Common myeloid progenitor, CD34-positive (primary cell): ENCODE data around the gene TMEM106C.
A peak's percentile ranks its signal among the peaks of the same experiment; 100 is the strongest.

Experiments
- CTCF ChIA-PET: fragments of 350-600 bp; sonication (Branson Sonifier 250); formaldehyde crosslinking; loops from one replicate; lab custom pipeline; 2021; ENCODE audit warnings: antibody characterized with exemption; lab: Charles Lee
- POLR2A ChIA-PET: fragments of 350-600 bp; sonication (Branson Sonifier 250); formaldehyde crosslinking; loops from one replicate; lab custom pipeline; 2021; ENCODE audit warnings: antibody characterized with exemption; lab: Charles Lee
- DNase-seq, 3 donors: peaks; one replicate each; pipeline versions ENCODE4 v3.0.0 to v3.0.0-alpha.2; 2013
- H3K27ac ChIP-seq, 2 experiments: 1 replicate in 1 of 2; 2 replicates in 1 of 2; pipeline ENCODE4 v1.7.0; 2013; ENCODE audit warnings: inconsistent platforms in 2 of 2, low read length in 2 of 2, mild to moderate bottlenecking in 2 of 2, low read depth in 1 of 2, moderate library complexity in 1 of 2; ENCODE audit not compliant: severe bottlenecking in 2 of 2, insufficient read depth in 1 of 2, poor library complexity in 1 of 2
- H3K27me3 ChIP-seq, 5 experiments: replicated peaks in 2 of 5; 1 replicate in 3 of 5; 2 replicates in 2 of 5; pipeline versions ENCODE4 v1.6.1 to v1.7.0; 2013; ENCODE audit warnings: low read length in 4 of 5, mild to moderate bottlenecking in 2 of 5, moderate library complexity in 2 of 5, inconsistent platforms in 1 of 5; ENCODE audit not compliant: insufficient read depth in 5 of 5, control insufficient read depth in 4 of 5
- H3K36me3 ChIP-seq, 4 experiments: 1 replicate in 2 of 4; 2 replicates in 2 of 4; pipeline versions ENCODE4 v1.6.1 to v1.7.0; 2013; ENCODE audit warnings: low read length in 3 of 4, control low read depth in 1 of 4, mild to moderate bottlenecking in 1 of 4; ENCODE audit not compliant: control insufficient read depth in 4 of 4, insufficient read depth in 4 of 4
- H3K4me1 ChIP-seq, 4 experiments: 1 replicate in 3 of 4; 2 replicates in 1 of 4; pipeline versions ENCODE4 v1.6.1 to v1.7.1; 2013; ENCODE audit warnings: low read length in 3 of 4, mild to moderate bottlenecking in 3 of 4, control low read depth in 1 of 4, inconsistent platforms in 1 of 4, moderate library complexity in 1 of 4; ENCODE audit not compliant: control insufficient read depth in 4 of 4, insufficient read depth in 4 of 4; ENCODE audit errors: control extremely low read depth in 1 of 4
- H3K4me3 ChIP-seq, 7 experiments: 1 replicate in 4 of 7; 2 replicates in 3 of 7; pipeline versions ENCODE4 v1.5.1 to v1.7.0; 2013; ENCODE audit warnings: mild to moderate bottlenecking in 7 of 7, low read length in 6 of 7, moderate library complexity in 6 of 7, inconsistent platforms in 2 of 7, low read depth in 2 of 7, control low read depth in 1 of 7; ENCODE audit not compliant: insufficient read depth in 4 of 7, control insufficient read depth in 1 of 7; ENCODE audit errors: extremely low read depth in 1 of 7
- H3K9me3 ChIP-seq, 5 experiments: 1 replicate in 4 of 5; 2 replicates in 1 of 5; pipeline versions ENCODE4 v1.6.1 to v1.7.1; 2013; ENCODE audit warnings: low read length in 4 of 5, mild to moderate bottlenecking in 2 of 5, inconsistent platforms in 1 of 5, low read depth in 1 of 5, moderate library complexity in 1 of 5; ENCODE audit not compliant: control insufficient read depth in 4 of 5, insufficient read depth in 2 of 5; ENCODE audit errors: control extremely low read depth in 1 of 5
- WGBS: methylation state at CpG from one replicate; pipeline ENCODE4 v1.1.5; 2013; ENCODE audit not compliant: insufficient coverage; 5-methylcytosine and 5-hydroxymethylcytosine counted together

TMEM106C gene

DNA sequence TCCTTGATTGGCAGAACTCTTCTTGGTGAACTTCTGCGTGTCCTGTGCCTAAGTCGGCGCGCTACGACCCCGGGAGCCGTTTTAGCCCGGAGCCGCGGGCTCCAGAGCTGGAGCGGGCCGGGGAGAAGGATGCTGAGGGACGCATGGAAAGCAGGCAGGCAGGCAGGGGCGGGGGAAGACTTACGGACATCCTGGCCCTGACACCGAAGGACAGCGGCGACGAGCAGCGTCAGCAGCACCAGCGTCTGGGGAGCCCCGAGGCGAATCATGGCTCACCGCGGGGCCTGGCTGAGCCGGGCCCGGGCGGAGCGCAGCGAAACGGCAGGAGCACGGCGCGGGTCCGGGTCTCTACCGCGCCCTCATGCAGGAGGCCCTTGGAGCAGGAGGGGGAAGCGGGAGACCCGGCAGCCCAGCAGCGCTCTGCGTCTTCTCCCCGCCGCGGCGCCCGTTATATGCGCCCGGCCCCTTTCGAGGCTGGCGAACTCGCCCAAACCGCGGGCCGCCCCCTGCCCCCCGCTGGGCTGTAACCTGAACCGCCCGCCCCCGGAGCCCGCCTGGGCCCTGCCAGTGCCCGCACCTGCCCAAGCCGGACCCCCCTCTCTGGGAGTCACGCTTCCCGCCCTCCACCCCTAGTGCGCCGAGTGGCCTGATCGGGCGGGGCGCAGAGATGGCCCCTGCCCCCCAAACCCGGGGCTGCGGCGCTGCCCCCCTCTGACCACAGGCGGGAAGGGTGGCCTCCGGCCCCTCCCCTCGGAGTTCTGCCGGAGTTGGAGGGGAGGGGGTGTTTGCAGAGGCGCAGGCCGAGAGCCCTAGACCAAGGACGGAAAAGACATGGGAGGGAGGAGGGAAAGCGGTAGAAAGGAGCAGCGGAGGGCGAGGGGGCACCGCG, 40.9 kb downstream of the TMEM106C start, which contains the start of gene COL2A1:
Gene COL2A1, minus strand, starts transcription at position 424 of the 889 bp plus-strand sequence. Its CDS starts 155 bp downstream, at position 269.
- no peak within 1 kb of the TSS for H3K27ac ChIP-seq
- no peaks in the 10 kb centered on the region for H3K9me3 ChIP-seq
- H3K4me3 ChIP-seq, result peak within 1 kb of the TSS; percentile 18 to 68 (median 51)
- peak; percentile 22 to 74 (median 64) for DNase-seq
- POLR2A ChIA-PET, result no interaction called here
- CTCF ChIA-PET, result interaction anchor here (0.8 to 1.4 kb wide), 3 partner anchors 12 to 49 kb away, joined by 3 read pairs; no protein-coding TSS in a partner anchor
- peaks cover 3 to 45% (median 43%) of the 10 kb centered on the region in 4 experiments for H3K4me1 ChIP-seq
- H3K36me3 ChIP-seq, result no peaks in the 10 kb centered on the region
- WGBS, result under 1% methylated on average over 62 of the region's 83 CpGs
- peaks cover 9 to 93% (median 58%) of the 10 kb centered on the region in 5 experiments for H3K27me3 ChIP-seq

DNA sequence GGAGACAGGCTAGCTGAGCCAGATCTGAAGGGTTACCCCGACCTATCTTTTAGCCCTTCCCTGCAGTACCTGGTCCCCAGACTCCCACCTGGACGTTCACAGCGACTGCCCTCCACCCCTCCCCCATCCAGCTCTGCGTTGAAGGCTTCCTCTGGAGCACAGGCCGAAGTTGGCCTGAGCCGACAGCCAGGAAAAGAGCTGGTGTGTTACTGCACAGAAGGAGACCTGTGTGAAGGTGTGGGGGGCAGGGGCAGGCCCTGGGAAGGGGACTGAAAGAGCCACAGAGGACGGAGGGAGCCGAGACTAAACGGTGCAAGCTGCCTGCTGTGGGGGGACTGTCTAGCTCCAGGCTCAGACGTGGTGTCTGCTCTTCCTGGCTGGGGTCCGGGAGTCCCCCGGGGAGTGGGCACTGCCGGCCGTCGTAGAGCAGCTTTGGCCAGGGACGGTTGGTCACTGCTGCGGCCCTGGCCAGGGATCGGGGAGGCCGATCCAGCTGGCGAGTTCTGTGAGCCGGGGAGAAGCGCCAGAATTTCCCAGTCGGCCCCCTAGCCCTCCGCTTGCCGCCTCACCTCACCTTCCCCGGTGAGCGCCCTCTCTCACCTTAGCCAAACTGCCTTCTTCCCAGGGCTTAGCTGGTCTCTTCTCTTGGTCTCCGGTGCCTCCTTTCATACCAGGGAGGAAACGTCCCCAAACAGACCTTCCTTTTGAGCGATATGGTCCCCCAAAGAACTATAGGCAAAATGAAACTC, 41.8 kb downstream of the TMEM106C start:
- ChIA-PET CTCF (interaction anchor here (0.8 to 1.5 kb wide), 5 partner anchors 11 to 41 kb away, joined by 3 read pairs; no protein-coding TSS in a partner anchor), POLR2A (interaction anchor here (0.6 kb wide), 1 partner anchor 10 kb away, joined by 3 read pairs; no protein-coding TSS in a partner anchor)
- Histone ChIP-seq H3K36me3 (no peaks in the 10 kb centered on the region), H3K9me3 (no peaks in the 10 kb centered on the region), H3K27ac (no peak overlapping the region), H3K27me3 (peaks cover 9 to 88% (median 57%) of the 10 kb centered on the region in 5 experiments), H3K4me1 (peaks cover 3 to 45% (median 43%) of the 10 kb centered on the region in 4 experiments), H3K4me3 (peak overlapping the region in 5 of 7 experiments; percentile 42 to 68 (median 61))
- WGBS, result 39% methylated on average over 27 of the region's 30 CpGs
- DNase-seq, result no peak

DNA sequence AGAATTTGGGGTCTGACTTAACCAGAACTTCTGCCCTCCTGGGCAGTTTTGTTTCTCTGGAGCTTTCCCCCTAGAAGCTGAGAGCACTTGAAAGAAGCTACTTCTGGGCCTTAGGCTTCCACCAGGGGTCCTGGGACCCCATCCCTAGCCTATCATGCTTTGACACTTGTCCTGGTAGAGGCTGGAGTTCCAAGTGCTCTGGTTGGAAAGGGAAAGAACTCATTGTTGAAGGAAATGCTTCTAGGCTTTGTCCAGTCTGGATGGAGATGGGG, 42.3 kb downstream of the TMEM106C start:
- ChIA-PET POLR2A (no interaction called here), CTCF (interaction anchor here (0.8 to 1.5 kb wide), 4 partner anchors 11 to 41 kb away, joined by 3 read pairs; no protein-coding TSS in a partner anchor)
- H3K9me3 ChIP-seq, result no peaks in the 10 kb centered on the region
- H3K27ac ChIP-seq, result no peak overlapping the region
- peaks cover 3 to 45% (median 43%) of the 10 kb centered on the region in 4 experiments for H3K4me1 ChIP-seq
- no peaks in the 10 kb centered on the region for H3K36me3 ChIP-seq
- no peak overlapping the region for H3K4me3 ChIP-seq
- no peak for DNase-seq
- peaks cover 9 to 83% (median 54%) of the 10 kb centered on the region in 5 experiments for H3K27me3 ChIP-seq

DNA sequence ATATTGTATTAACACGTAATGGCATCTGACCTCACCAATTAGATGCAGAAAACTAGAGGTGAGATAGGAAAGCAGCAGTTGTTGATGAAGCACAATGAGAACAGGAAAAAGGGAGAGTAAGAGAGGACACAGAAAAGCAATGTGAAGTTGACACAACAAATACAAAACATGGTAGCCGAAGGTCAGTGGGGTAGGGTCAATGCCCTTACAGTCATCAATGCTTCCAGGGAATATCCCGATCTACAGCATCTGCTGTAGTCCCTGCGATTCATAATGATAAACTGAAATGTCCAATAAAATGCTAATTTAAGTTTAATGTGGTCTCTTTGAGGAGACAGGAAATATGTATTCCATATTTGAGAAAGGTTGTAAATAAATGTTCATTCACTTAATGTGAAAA, 43.8 kb downstream of the TMEM106C start:
- no peak overlapping the region for H3K27ac ChIP-seq
- no peaks in the 10 kb centered on the region for H3K9me3 ChIP-seq
- H3K36me3 ChIP-seq, result no peaks in the 10 kb centered on the region
- H3K4me1 ChIP-seq, result peaks cover 3 to 30% (median 29%) of the 10 kb centered on the region in 4 experiments
- POLR2A ChIA-PET, result no interaction called here
- H3K4me3 ChIP-seq, result no peak overlapping the region
- WGBS, result 92% methylated on average over 2 of the region's 4 CpGs
- H3K27me3 ChIP-seq, result peaks cover 9 to 68% (median 47%) of the 10 kb centered on the region in 5 experiments
- no peak for DNase-seq
- CTCF ChIA-PET, result no interaction called here

DNA sequence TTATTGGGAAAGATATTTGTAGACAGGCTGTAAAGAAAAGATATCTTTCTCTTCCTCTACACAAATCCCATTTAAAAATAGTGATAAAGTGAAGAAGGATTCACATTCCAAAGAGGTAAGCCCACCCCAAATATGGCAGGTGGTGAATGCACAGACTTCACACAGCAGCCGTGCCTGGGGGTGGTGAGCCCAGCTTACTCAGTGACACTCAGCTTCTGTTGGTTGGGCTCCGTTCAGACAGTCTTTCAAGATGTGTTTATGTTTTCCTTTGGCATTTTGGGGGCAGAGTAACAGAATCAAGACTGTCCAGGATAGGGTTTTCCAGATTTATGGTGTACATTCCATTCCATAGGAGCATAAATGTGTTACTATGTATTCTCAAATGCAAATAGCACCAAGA, 45.0 kb downstream of the TMEM106C start:
- WGBS, result 89% methylated on average over 2 of the region's 2 CpGs
- Histone ChIP-seq H3K36me3 (no peaks in the 10 kb centered on the region), H3K4me1 (peaks cover 3 to 19% (median 18%) of the 10 kb centered on the region in 4 experiments), H3K27ac (no peak overlapping the region), H3K9me3 (no peaks in the 10 kb centered on the region), H3K27me3 (peaks cover 9 to 56% (median 40%) of the 10 kb centered on the region in 5 experiments), H3K4me3 (no peak overlapping the region)
- no peak for DNase-seq
- ChIA-PET POLR2A (interaction anchor here (0.7 kb wide), 1 partner anchor 176 kb away, joined by 3 read pairs; no protein-coding TSS in a partner anchor), CTCF (no interaction called here)

DNA sequence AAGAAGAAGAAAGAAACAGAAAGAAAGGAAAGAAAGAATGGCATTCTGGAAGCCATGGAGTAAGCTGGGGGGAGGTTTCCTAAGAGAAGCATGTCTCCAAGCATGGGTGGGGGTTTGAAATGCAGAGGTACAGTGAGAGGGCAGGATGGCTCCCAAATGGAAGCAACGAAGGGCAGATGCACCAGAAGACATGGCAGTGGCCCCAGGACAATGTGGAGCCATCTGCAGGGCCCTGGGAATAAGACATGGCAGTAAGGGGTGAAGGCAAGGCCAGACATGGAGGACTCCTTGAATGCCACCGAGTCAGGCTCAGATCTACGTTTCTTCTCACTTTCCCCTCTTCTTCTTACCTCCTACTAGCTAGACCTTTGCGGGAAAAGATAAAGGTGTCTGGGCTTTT, 45.6 kb downstream of the TMEM106C start:
- CTCF ChIA-PET, result no interaction called here
- Histone ChIP-seq H3K27me3 (peaks cover 9 to 50% (median 34%) of the 10 kb centered on the region in 5 experiments), H3K9me3 (no peaks in the 10 kb centered on the region), H3K4me3 (no peak overlapping the region), H3K27ac (no peak overlapping the region), H3K36me3 (no peaks in the 10 kb centered on the region), H3K4me1 (peaks cover 0 to 13% (median 12%) of the 10 kb centered on the region in 4 experiments)
- POLR2A ChIA-PET, result interaction anchor here (0.7 kb wide), 1 partner anchor 175 kb away, joined by 3 read pairs; no protein-coding TSS in a partner anchor
- 83% methylated on average over 1 of the region's 4 CpGs for WGBS
- DNase-seq, result no peak
